HG03575 (cell line): ENCODE measurements around the gene VTN.

Source experiments
- ATAC-seq: cut with Tn5 transposase; IDR thresholded peaks from one replicate; pipeline ENCODE4 v1.9.1; 2021; ENCODE audit not compliant: unreplicated experiment, insufficient number of reproducible peaks, low FRiP score; ENCODE audit errors: extremely low read depth

The VTN gene

DNA sequence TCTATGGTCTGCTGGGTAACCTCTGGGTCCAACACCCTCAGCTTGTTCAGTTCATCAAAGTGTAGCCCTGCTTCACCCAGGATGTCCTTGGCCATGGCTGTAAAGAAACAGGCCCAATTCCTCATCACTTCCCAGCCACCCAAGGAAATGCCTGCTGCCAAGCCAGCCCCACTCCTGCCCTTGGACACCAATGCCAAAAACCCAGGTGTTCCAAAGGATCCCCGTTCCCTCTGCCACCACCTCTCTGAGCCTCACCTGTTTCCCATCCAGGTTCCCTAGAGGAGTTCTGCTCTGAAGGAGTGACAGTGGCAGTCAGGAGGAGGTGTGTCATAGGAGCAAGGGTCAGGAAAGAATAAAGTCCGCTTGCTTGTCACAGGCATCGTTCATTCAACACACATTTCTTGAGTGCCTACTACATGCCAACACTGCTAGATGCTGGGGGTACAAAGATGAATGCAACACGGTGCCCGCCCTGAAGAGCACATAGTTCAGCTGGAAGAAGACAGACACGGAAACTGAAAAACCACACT is 38.2 kb downstream of the VTN start:
- no peak for ATAC-seq

DNA sequence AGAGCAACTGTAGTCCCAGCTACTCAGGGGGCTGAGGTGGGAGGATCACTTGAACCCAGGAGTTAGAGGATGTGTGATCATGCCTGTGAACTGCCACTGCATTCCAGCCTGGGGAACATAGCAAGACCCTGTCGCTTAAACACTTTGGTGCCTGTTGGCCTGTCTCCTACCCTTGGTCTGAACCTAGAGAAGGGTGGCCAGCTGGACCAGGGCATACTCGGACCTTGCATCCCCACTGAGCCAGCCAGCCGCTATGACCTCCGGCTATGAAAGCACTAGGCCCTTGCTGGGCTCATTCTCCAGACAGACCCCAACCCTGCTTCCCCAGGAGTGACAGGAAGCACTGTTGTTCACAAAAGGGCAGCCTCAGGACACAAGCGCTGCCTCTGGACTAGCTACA is 39.4 kb downstream of the VTN start:
- ATAC-seq, result no peak

DNA sequence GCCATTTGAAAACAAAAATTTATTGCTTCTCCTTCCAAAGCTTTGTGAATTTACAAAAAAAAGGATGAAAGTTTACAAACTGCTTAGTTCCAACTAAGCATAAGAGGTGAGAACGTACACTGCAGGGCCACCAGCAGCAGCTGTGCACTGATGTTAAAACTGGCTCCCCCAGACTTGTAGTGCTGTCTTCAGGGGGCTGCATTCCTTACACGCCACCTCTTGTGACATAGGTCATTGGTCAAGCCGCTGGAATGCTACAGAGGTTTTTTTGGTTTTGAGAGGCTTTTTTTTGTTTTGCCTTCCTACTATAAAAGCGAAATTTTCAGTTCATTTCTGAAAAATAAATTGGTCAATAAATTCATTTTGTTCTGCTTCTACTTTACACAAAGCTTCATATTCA is 41.8 kb downstream of the VTN start:
- ATAC-seq, result no peak

DNA sequence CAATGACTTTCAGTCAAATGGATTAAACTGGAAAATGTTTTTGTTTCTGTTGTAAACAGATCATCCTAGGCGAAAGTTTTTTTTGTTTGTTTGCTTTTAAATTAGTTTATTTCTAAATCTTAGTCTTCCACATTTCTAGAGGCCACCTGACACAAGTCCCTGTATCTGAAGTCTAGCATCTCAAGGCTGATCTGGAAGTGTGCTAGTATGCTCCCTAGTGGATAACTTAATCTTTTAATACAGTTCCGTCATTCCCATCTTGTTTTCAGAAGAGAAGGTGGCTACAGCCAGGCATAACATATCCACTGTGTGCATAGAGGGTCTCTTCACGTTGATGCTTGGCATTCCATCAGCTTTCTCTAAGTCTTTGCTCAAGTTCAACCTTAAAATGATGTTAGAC is 42.4 kb downstream of the VTN start:
- ATAC-seq, result no peak

DNA sequence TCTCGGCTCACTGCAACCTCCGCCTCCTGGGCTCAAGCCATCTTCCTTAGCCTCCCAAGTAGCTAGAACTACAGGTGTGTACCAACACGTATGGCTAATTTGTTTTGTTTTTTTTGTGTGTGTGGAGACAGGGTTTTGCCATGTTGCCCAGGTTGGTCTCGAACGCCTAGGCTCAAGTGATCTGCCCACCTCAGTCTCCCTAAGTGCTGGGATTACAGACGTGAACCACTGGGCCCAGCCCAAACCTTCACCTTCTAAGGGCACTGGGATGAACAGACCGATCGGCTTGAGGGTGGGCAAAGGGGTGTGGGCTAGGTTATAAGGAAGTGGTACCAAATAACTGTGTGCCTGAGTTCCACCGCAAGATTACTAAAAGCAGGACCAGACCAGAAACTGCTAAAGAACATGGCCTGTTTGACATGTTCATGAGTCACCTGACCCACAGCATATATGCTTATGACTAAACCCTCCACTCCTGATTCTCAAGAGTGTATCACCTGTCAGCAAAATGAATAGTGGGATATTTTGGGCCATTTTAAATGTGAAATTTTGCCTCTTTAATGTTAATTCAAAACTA is 43.0 kb downstream of the VTN start:
- ATAC-seq, result no peak

DNA sequence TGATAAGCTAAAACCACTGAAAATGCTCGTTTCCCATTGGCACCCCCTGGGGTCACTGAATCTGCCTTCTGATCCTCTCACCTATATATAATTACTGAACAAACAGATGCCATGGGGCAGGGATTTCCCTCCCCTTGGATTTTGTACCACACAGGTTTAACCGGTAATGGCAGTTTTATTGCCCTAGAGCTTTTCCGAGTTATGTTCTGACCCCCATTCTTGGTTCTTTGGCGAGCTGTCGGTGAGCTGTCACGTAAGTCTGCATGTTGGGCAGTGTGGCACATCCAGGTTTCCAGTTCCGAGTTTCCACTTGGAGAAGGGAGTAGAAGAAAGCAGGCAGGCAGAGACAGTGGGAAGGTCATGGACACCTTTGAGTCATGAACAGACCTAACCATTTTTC is 44.0 kb downstream of the VTN start:
- no peak for ATAC-seq

DNA sequence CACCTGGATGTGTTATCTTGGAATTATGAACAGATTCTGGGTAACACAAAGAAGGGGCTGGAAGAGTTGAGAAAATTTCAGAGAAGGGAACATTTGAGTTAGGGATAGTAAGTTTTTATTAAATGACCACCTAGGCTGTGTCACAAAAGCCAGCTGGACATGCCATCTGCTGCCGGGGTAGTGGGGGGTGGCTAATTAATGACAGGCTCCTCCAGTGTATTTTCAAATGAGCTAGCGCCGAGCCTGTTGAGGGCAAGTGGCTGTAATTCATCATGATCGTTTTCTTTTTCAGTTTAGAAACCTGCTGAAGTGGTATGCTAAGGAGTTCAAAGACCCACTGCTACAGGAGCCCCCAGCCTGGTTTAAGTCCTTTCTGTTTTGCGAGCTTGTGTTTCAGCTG is 44.9 kb downstream of the VTN start:
- ATAC-seq, result no peak

DNA sequence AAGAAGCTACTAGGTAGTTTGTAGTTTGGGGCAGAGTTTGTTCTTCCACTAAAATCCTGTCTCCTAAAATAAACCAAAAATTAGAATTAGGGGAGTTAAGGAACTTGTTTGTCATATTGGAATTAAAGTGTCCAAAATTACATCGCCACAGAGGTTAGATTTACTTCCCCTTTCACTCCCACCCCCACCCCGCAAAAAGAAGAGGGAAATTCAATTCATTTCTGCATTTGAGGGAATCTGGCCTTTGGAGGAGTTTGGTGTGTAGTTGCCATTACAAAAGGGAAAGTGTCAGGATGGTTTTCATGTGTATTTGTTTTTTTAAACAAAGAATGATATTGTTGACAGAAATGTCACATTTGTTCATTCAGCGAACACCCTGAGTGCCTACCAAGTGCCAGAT is 45.3 kb downstream of the VTN start:
- no peak for ATAC-seq

DNA sequence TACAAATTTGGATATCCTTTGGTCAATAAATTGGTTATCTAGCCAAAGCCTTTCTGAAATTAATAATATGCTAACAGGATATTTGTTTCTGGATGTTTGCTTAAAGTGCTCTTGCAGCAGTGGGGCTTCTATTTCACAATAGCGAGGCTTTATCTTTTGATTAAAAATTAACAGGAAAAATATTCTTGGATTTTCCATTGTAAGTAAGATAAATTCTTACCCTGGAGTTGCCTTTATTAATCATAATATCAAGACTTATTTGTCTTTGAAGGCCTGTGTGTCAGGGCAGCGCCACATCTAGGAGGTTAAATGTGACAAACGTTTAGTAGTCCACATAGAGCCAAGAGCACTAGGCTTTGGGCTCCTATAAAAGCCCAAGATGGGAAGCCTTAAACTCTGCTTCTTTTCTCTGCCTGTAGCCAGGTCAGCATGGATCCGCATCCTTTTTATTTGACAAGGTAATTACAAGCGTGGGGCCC is 45.8 kb downstream of the VTN start:
- ATAC-seq, result no peak

DNA sequence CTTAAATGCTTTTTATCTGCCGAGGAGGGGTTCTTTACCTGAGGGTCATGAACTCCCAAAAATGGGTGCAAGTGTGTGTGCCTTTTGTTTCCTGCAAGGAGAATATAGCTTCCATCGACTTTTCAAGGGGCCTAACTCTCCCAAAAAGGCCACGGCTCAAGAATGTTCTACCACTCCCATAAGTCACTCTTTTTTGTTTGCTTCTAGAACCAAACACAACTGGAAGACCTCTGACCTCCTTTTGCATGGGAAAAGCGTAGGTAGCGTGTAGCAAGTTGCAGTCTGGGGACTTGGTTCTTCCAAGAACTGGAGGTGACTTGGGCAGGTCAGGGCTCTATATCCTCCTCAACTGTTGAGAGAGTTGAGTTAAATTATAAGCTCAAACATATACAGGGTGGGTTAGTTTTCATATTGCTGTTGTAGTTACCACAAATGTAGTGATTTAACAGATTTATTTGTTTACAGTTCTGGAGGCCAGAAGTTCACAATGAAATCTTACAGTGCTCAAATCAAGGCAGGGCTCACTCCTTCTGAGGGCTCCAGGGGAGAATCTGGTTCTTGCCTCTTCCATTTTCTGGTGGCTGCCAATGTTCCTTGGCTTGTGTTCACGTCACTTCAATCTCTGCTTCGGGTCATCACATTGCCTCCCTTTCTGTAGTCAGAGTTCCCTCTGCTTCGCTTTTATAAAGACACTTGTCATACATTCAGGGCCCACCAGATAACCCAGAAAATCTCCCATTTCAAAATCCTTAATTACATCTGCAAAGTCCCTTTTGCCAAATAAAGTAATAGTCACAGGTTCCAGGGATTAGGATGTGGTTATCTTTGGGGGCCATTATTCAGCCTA is 49.7 kb downstream of the VTN start:
- ATAC-seq, result no peak

DNA sequence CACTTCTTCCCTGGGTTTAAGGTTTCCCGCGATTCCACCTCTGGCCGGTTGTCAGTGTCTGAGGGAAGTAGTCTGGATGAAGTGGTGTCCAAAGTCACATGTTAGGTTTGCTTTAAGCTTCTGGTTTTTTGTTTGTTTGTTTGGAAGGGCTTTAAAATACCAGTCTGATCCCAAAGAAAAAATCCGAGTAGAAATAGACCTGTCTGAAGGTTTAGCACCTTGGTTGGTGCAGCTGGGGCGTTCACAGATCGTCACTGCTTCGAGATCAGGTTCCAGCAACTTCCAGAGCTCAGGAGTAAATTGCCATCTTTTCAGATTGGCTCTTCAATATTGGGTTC is 50.5 kb downstream of the VTN start:
- no peak for ATAC-seq

DNA sequence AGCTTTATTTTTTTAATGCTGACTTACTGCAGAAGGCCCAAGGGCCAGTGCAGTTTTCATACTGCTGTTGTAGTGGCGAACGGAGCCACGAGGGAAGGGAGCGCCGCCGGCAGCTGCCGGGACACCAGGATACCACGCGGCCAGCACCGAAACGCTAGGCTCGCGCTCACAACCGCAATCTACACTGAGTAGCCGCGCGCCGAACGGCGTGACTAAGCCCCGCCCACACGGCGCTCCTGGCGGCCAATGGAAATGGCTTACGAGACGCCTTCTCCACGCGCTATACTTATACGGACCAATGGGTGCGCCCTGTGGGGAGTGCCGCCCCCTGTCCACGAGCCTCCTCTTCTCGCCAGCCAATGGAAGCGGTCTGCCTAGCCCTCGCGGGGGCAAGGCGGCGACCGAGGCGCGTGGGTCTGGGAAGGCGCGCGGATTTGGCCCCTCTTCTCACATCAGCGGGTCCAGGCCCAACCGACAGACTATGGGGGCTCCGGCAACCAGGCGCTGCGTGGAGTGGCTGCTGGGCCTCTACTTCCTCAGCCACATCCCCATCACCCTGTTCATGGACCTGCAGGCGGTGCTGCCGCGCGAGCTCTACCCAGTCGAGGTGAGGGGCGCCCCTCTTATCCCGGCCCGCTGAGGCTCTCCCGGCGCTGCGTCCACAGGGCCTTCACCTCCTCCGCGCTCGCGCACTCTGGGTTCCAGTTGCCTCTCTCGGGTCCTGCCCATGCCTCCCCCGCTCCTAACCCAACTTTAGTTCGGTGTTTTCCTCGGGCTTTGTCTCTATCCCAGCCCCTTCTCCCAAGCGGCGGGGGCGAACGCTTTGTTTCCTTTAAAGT is 51.1 kb downstream of the VTN start, which contains the start of gene TMEM97:
Gene TMEM97, plus strand, starts transcription at position 442 of the 839 bp plus-strand sequence. Its CDS starts 40 bp downstream, at position 482.
- ATAC-seq, result peak; percentile 57

DNA sequence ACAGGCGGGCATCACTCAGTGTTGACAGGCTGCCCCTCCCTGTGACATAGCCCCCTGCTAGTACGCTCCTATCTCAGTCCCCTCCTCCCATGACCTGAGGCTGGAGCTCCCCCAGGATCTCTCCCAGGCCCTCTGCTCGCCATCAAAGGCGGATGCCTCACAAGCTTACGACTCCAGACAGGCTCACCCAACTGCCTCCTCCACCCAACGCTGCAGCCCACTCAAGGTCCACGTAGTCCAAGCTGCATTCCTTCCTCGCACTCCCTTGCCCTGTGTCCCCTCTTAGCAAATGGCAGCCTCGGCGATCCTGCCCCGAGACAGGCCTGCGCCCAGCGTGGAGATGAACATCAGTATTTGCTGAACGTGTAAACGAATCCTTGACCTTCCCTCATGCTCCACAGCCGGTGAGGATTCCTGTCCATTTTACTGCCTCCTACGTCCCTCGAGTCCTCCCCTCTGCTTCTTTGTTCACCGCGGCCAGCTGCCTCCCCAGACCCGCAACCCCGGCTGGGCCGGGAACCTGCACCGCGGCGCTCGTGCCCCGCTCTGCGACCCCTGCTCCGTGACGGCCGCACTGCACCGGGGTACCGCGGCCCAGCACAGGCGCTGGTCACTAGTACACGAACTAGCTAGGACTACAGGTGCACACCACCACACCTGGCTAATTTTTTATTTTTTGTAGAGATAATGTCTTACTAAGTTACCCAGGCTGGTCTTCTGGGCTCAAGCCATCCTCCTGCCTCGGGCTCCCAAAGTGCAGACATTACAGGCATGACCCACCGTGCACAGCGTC is 51.9 kb downstream of the VTN start:
- ATAC-seq, result no peak
